Uterus (tissue), 4 donors: ENCODE measurements around the gene C4orf50. TPM values are rescaled to one million over a fixed set of nuclear protein-coding genes. Genes with fewer than 3 reads are reported as not detected.

Experiments used
- DNase-seq, 2 donors: peaks; one replicate each; pipeline ENCODE4 v3.0.0-alpha.2; 2019 to 2020
- H3K27ac ChIP-seq, 2 donors: fragments of 200-600 bp; sonication (generic); 1 replicate in 1 of 2; 2 replicates in 1 of 2; pipeline ENCODE4 v1.5.1; 2016 to 2018
- H3K27me3 ChIP-seq, 2 donors: fragments of 200-600 bp; sonication (generic); one replicate each; pipeline ENCODE4 v1.5.1; 2018 to 2019; ENCODE audit warnings: control low read depth in 1 of 2
- H3K36me3 ChIP-seq, 2 donors: fragments of 200-600 bp; sonication (generic); one replicate each; pipeline ENCODE4 v1.5.1; 2019; ENCODE audit warnings: control low read depth in 1 of 2
- H3K4me1 ChIP-seq, 2 donors: fragments of 200-600 bp; sonication (generic); one replicate each; pipeline ENCODE4 v1.5.1; 2018 to 2019; ENCODE audit warnings: control low read depth in 1 of 2
- H3K4me3 ChIP-seq, 2 donors: fragments of 200-600 bp; sonication (generic); 1 replicate in 1 of 2; 2 replicates in 1 of 2; pipeline ENCODE4 v1.5.1; 2018 to 2019; ENCODE audit warnings: mild to moderate bottlenecking in 1 of 2
- H3K9me3 ChIP-seq, 2 donors: fragments of 200-600 bp; sonication (generic); one replicate each; pipeline ENCODE4 v1.5.1; 2019; ENCODE audit warnings: control low read depth in 1 of 2
- CTCF ChIP-seq, 4 experiments: fragments of 200-600 bp in 2 of 4; fragments of 450-650 bp in 2 of 4; sonication (generic) in 2 of 4; IDR thresholded peaks; one replicate each; pipeline ENCODE4 v1.5.1; 2016 to 2019; ENCODE audit warnings: antibody characterized with exemption in 4 of 4, mild to moderate bottlenecking in 2 of 4, moderate library complexity in 1 of 4
- POLR2A ChIP-seq, 2 donors: fragments of 450-650 bp; IDR thresholded peaks; one replicate each; pipeline ENCODE4 v1.6.1; 2016; ENCODE audit warnings: antibody characterized with exemption in 2 of 2, mild to moderate bottlenecking in 1 of 2, moderate library complexity in 1 of 2
- intact Hi-C: fragments of 100-400 bp; cut with DNase I; formaldehyde crosslinking; loops from one replicate; pipeline ENCODE4 v1.15.1; 2023; ENCODE audit warnings: low total_unique reads
- total RNA-seq, 4 donors: library from RNA; depleted of rRNA in 3 of 4; stranded (reverse); fragments of >200 nt in 3 of 4; gene quantifications; one replicate each; pipeline versions ENCODE4 v1.1.0 to v1.2.4, GENCODE V29; 2014 to 2023
- donor health status: DM: yes; HTN: yes; CAD: no.

The C4orf50 gene
- total RNA-seq, 4 donors from 2014 or later, result under 0.01 to 0.07 TPM; not detected in 2

DNA sequence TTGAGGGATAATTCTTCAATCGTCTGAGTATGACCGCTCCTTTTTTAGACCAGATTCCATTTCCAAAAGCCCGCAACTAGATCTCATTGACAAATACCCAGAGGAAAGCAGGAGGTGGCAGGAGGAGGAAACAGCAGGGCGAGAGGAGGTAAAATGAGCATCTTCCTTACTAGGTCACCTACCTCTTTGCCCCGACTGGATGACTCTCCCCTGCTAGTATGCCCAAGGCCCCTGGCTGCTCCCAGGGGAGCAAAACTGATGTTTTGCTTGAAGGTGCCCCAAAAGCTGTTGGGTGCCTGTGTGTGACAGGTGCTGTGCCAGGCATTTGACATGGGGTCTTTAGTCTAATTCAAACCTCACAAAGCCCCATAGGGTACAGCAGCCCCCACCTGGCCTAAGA lies 48.9 kb downstream of the C4orf50 start:
- no peaks in the 10 kb centered on the region for H3K9me3 ChIP-seq
- intact Hi-C loops, result no loop called here
- H3K4me1 ChIP-seq, result no peaks in the 10 kb centered on the region
- H3K27me3 ChIP-seq, result no peaks in the 10 kb centered on the region
- no peak for DNase-seq
- no peak overlapping the region for H3K27ac ChIP-seq
- TF ChIP-seq POLR2A (IDR thresholded peaks at IDR 0.05), result no peak
- TF ChIP-seq CTCF (IDR thresholded peaks at IDR 0.05), result no peak
- no peak overlapping the region for H3K4me3 ChIP-seq
- H3K36me3 ChIP-seq, result no peaks in the 10 kb centered on the region

DNA sequence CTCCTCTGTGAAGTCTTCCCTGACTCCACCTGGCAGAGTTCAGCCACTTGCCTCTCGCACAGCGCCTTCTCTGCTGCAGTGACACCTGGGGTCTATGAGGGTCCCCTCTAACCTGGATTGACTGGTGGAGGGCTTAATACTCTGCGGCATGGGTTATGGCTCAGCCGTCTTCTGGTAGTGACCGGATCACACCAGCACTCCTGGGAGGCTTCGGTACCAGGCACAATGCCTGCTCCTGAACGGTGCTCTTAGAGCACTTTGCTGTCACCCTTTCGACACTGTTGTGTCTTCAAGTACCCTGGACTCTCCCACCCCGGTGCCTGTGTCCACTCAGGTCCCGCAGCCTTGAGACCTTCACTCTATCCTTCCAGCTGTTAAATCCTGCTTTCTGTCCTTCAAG lies 50.0 kb downstream of the C4orf50 start:
- H3K9me3 ChIP-seq, result no peaks in the 10 kb centered on the region

DNA sequence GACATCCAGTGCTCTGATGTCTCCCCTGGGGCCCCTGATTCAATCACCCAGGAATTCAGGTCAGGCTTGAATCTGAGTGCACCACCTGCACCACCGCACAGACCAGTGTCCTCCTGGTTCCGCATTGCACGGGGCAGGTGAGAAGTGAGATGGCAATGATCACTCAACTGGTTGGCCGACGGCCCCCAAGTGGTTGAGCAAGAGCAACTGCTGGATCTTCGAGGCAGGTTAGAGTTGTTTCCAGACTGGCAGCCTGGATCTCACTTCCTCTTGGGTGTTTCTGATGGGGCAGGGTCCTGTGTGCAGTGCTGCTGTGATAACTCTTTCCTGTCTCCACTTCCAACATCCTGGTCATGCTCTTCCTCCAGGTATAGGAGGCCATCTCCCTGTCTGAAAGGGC lies 50.4 kb downstream of the C4orf50 start:
- no peaks in the 10 kb centered on the region for H3K4me1 ChIP-seq
- H3K4me3 ChIP-seq, result no peak overlapping the region
- H3K27ac ChIP-seq, result no peak overlapping the region
- H3K36me3 ChIP-seq, result no peaks in the 10 kb centered on the region
- H3K27me3 ChIP-seq, result no peaks in the 10 kb centered on the region
- intact Hi-C loops, result no loop called here
- TF ChIP-seq POLR2A (IDR thresholded peaks at IDR 0.05) (no peak), CTCF (IDR thresholded peaks at IDR 0.05) (no peak)
- no peaks in the 10 kb centered on the region for H3K9me3 ChIP-seq
- DNase-seq, result no peak

More for the DNA sequence above, 50.0 kb downstream of the C4orf50 start:
- intact Hi-C loops, result no loop called here
- DNase-seq, result no peak
- Histone ChIP-seq H3K36me3 (no peaks in the 10 kb centered on the region), H3K27me3 (no peaks in the 10 kb centered on the region), H3K27ac (no peak overlapping the region), H3K4me3 (no peak overlapping the region), H3K4me1 (no peaks in the 10 kb centered on the region)
- no peak for TF ChIP-seq POLR2A (IDR thresholded peaks at IDR 0.05)
- no peak for TF ChIP-seq CTCF (IDR thresholded peaks at IDR 0.05)

- no peaks in the 10 kb centered on the region for H3K4me1 ChIP-seq
- no peak for DNase-seq
- no peak overlapping the region for H3K27ac ChIP-seq
- intact Hi-C loops, result no loop called here
- no peaks in the 10 kb centered on the region for H3K36me3 ChIP-seq
- TF ChIP-seq CTCF (IDR thresholded peaks at IDR 0.05) (no peak), POLR2A (IDR thresholded peaks at IDR 0.05) (no peak)
- no peaks in the 10 kb centered on the region for H3K9me3 ChIP-seq
- H3K4me3 ChIP-seq, result no peak overlapping the region
- H3K27me3 ChIP-seq, result no peaks in the 10 kb centered on the region
Observed at GRCh38 chr4:5965225-5965624, 53.0 kb downstream of the C4orf50 start.

GRCh38 chr4:5964030-5964429 lies 54.2 kb downstream of the C4orf50 start:
- intact Hi-C loops, result no loop called here
- H3K4me1 ChIP-seq, result no peaks in the 10 kb centered on the region

DNA sequence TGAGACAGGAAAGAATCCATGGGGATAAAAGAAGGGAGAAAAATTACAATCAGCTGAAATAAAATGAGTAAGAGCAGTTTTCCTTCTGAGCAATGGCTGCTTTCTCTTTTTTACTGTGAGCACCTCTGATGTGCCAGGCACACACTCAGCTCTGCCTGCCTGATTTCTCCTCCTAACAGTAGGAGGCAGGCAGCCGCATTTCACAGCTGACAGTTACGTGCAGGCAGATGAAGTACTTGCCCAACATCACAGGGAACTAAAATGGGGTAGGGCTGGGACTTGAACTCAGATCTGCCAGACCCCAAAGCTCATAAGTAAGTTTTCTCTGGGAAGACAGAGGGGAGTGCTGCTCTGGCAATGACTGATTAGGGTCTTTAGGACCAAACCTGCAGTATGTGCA lies 54.6 kb downstream of the C4orf50 start:
- Histone ChIP-seq H3K36me3 (no peaks in the 10 kb centered on the region), H3K4me3 (no peak overlapping the region), H3K4me1 (no peaks in the 10 kb centered on the region), H3K9me3 (no peaks in the 10 kb centered on the region), H3K27ac (no peak overlapping the region), H3K27me3 (no peaks in the 10 kb centered on the region)
- intact Hi-C loops, result no loop called here
- TF ChIP-seq POLR2A (IDR thresholded peaks at IDR 0.05) (no peak), CTCF (IDR thresholded peaks at IDR 0.05) (no peak)
- DNase-seq, result no peak

More at GRCh38 chr4:5964030-5964429, 54.2 kb downstream of the C4orf50 start:
- Histone ChIP-seq H3K36me3 (no peaks in the 10 kb centered on the region), H3K27ac (no peak overlapping the region), H3K27me3 (no peaks in the 10 kb centered on the region), H3K9me3 (no peaks in the 10 kb centered on the region), H3K4me3 (no peak overlapping the region)
- no peak for TF ChIP-seq POLR2A (IDR thresholded peaks at IDR 0.05)
- no peak for DNase-seq
